HG02759 (cell line): Measurements from ENCODE around the gene ABTB2.
A peak's percentile ranks its signal among the peaks of the same experiment; 100 is the strongest.

Source experiments
- ATAC-seq: cut with Tn5 transposase; IDR thresholded peaks from one replicate; pipeline ENCODE4 v1.9.1; 2021; ENCODE audit warnings: mild to moderate bottlenecking, moderate library complexity; ENCODE audit not compliant: unreplicated experiment

Gene ABTB2

GRCh38 chr11:34363363-34364084, 5.7 kb upstream of the ABTB2 start:
- ATAC-seq: no peak

GRCh38 chr11:34360046-34360445, 2.2 kb upstream of the ABTB2 start:
- no peak for ATAC-seq

GRCh38 chr11:34359548-34359891, 1.7 kb upstream of the ABTB2 start:
- no peak for ATAC-seq

GRCh38 chr11:34358728-34359547, 1.1 kb upstream of the ABTB2 start:
- ATAC-seq: no peak

- ATAC-seq: peak; percentile 2
These were observed 483 bp upstream of the ABTB2 start for GRCh38 chr11:34358258-34358727.

- ATAC-seq: peak; percentile 26
These were observed 703 bp downstream of the ABTB2 start for GRCh38 chr11:34356913-34357700.

GRCh38 chr11:34356576-34356912, 1.3 kb downstream of the ABTB2 start:
- ATAC-seq: no peak

- ATAC-seq: no peak
These were observed 1.7 kb downstream of the ABTB2 start for GRCh38 chr11:34356130-34356529.

- no peak for ATAC-seq
These were observed 2.1 kb downstream of the ABTB2 start for GRCh38 chr11:34355726-34356125.

- no peak for ATAC-seq
These were observed 3.0 kb downstream of the ABTB2 start for GRCh38 chr11:34354782-34355181.

GRCh38 chr11:34353881-34354280, 3.9 kb downstream of the ABTB2 start:
- no peak for ATAC-seq

GRCh38 chr11:34351687-34352469, 5.9 kb downstream of the ABTB2 start:
- peak; percentile 62 for ATAC-seq

GRCh38 chr11:34351051-34351450, 6.8 kb downstream of the ABTB2 start:
- ATAC-seq: no peak

- no peak for ATAC-seq
These were observed 7.9 kb downstream of the ABTB2 start for GRCh38 chr11:34349882-34350281.

GRCh38 chr11:34348919-34349318, 8.9 kb downstream of the ABTB2 start:
- ATAC-seq: no peak

- ATAC-seq: no peak
These were observed 9.7 kb downstream of the ABTB2 start for GRCh38 chr11:34348096-34348495.

- ATAC-seq: no peak
These were observed 11.3 kb downstream of the ABTB2 start for GRCh38 chr11:34346551-34346950.

- ATAC-seq: no peak
These were observed 11.8 kb downstream of the ABTB2 start for GRCh38 chr11:34345991-34346480.

GRCh38 chr11:34345540-34345876, 12.3 kb downstream of the ABTB2 start:
- no peak for ATAC-seq

GRCh38 chr11:34344768-34345539, 12.9 kb downstream of the ABTB2 start:
- ATAC-seq: no peak
